Measurements from ENCODE around the gene SMURF1.

Gene SMURF1

DNA sequence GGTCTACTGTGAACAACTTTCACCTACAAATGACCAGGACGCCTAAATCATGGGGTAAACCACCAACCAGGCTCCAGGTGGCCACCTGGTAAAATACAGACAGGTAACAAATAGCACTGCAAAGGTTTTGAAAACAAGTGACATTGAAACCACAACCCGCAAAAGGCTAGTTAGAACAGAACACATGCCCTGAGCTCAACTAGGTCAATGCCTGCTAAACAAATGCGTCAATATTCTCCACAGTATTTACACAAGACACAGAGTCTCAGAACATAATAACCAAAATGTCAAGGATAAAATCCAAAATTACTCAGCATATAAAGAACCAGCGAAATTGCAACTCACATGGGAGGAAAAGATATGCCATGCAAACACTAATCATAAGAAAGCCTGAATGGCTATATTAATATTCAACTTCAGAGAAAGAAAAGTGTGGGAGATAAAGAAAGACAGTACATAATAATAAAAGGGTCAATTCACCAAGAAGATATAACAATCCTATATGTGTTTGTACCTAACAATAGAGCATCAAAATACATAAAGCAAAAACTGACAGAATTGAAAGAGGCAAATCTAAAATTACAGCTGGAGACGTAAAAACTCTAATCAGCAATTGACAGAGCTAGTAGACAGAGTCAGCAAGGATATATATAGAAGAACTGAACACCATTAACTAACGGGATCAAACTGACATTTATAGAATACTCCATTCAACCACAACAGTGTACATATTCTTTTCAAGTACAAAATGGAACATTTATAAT is 47.6 kb downstream of the SMURF1 start:
- Histone ChIP-seq H3K36me3 (ENCODE audit: insufficient read depth, low read length) (no peaks in the 10 kb centered on the region), H3K4me1 (ENCODE audit: insufficient read depth, low read length) (peaks cover 31% of the 10 kb centered on the region), H3K27ac (ENCODE audit: low read depth, low read length) (no peak overlapping the region), H3K27me3 (ENCODE audit: insufficient read depth, low read length) (no peaks in the 10 kb centered on the region), H3K4me3 (ENCODE audit: low read length) (no peak overlapping the region), H3K9ac (ENCODE audit: low read depth, low read length) (no peak overlapping the region), H3K9me3 (ENCODE audit: insufficient read depth, low read depth, low read length) (no peaks in the 10 kb centered on the region)
- WGBS = 89% methylated on average over 6 of the region's 6 CpGs

- no peaks in the 10 kb centered on the region for H3K27me3 ChIP-seq (ENCODE audit: insufficient read depth, low read length)
- H3K9me3 ChIP-seq (ENCODE audit: insufficient read depth, low read depth, low read length) = no peaks in the 10 kb centered on the region
- 64% methylated on average over 3 of the region's 3 CpGs for WGBS
- no peak overlapping the region for H3K4me3 ChIP-seq (ENCODE audit: low read length)
- H3K27ac ChIP-seq (ENCODE audit: low read depth, low read length) = no peak overlapping the region
- H3K36me3 ChIP-seq (ENCODE audit: insufficient read depth, low read length) = no peaks in the 10 kb centered on the region
- H3K4me1 ChIP-seq (ENCODE audit: insufficient read depth, low read length) = peaks cover 31% of the 10 kb centered on the region
- H3K9ac ChIP-seq (ENCODE audit: low read depth, low read length) = no peak overlapping the region
Observed at GRCh38 chr7:99095698-99096097, 48.2 kb downstream of the SMURF1 start.

DNA sequence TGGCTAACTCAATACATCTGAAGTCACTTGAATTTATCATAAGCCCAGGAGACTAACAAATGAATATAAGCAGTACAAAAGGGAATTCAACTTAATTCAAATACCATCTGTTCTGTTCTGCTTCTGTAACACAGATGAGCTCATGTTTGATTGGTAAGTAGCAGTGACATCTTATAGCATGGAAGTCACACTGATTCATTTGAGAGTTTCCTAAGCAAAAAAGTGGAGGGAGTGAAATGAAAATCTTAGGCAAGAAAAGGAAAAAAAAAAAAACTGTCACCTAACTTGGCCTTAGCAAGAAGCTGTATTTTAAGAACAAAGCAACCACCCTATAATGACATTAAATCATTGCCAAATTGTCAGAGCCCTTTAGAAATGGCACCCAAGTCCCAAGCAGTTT is 49.5 kb downstream of the SMURF1 start:
- peaks cover 26% of the 10 kb centered on the region for H3K4me1 ChIP-seq (ENCODE audit: insufficient read depth, low read length)
- no peaks in the 10 kb centered on the region for H3K36me3 ChIP-seq (ENCODE audit: insufficient read depth, low read length)
- H3K9me3 ChIP-seq (ENCODE audit: insufficient read depth, low read depth, low read length) = no peaks in the 10 kb centered on the region
- H3K4me3 ChIP-seq (ENCODE audit: low read length) = no peak overlapping the region
- no peak overlapping the region for H3K27ac ChIP-seq (ENCODE audit: low read depth, low read length)
- no peak overlapping the region for H3K9ac ChIP-seq (ENCODE audit: low read depth, low read length)
- H3K27me3 ChIP-seq (ENCODE audit: insufficient read depth, low read length) = no peaks in the 10 kb centered on the region

GRCh38 chr7:99092064-99092720 is 51.7 kb downstream of the SMURF1 start:
- Histone ChIP-seq H3K9me3 (ENCODE audit: insufficient read depth, low read depth, low read length) (no peaks in the 10 kb centered on the region), H3K4me3 (ENCODE audit: low read length) (no peak overlapping the region), H3K27ac (ENCODE audit: low read depth, low read length) (no peak overlapping the region), H3K27me3 (ENCODE audit: insufficient read depth, low read length) (no peaks in the 10 kb centered on the region), H3K9ac (ENCODE audit: low read depth, low read length) (no peak overlapping the region), H3K4me1 (ENCODE audit: insufficient read depth, low read length) (peaks cover 9% of the 10 kb centered on the region), H3K36me3 (ENCODE audit: insufficient read depth, low read length) (no peaks in the 10 kb centered on the region)
- WGBS = 94% methylated on average over 10 of the region's 11 CpGs

GRCh38 chr7:99090771-99091542 is 53.0 kb downstream of the SMURF1 start:
- 92% methylated on average over 6 of the region's 6 CpGs for WGBS
- peaks cover 5% of the 10 kb centered on the region; the same call in 1 of the 2 replicates for H3K4me1 ChIP-seq (ENCODE audit: insufficient read depth, low read length)

DNA sequence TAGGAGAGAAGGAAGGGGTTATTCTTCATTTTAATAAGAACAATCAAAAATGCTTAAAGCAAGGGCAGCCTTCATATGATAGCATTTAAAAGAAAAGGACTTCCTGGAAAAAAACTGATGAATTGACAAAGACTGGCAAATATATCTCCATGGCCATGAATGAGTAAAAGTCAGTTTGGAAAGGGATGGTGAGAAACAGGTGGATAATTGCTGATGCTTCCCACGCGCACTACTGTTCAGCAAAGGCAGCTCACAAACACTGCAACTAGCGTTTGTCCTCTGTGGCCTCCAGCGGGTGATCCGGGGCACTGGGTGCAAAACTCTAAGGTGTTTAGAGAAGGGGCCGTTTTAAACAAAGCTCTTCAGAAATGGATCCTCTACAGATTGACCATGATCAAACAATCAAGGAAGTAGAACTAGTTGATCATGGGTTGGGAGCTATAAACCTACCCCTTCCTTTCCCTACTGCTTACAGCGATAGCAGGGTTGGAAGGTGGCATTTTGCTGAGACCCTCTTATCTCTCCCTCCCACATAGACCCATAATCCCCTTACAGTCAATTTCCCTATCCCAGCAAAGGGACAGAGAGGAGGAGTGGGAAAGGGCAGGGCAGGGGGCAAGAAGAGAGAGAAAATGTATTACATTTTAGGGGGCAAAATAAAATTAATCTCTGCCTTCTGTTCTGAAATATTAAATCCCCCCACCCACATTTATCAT is 53.8 kb downstream of the SMURF1 start:
- 0 out of 2 replicates have a peak, but pooled peaks cover 3% of the 10 kb centered on the region for H3K4me1 ChIP-seq (ENCODE audit: insufficient read depth, low read length)
- no peak overlapping the region for H3K9ac ChIP-seq (ENCODE audit: low read depth, low read length)
- WGBS = 94% methylated on average over 6 of the region's 7 CpGs
- no peaks in the 10 kb centered on the region for H3K27me3 ChIP-seq (ENCODE audit: insufficient read depth, low read length)
- H3K36me3 ChIP-seq (ENCODE audit: insufficient read depth, low read length) = peaks cover 7% of the 10 kb centered on the region; the same call in 1 of the 2 replicates
- H3K27ac ChIP-seq (ENCODE audit: low read depth, low read length) = no peak overlapping the region
- H3K9me3 ChIP-seq (ENCODE audit: insufficient read depth, low read depth, low read length) = peaks cover 7% of the 10 kb centered on the region; the same call in 1 of the 2 replicates
- no peak overlapping the region for H3K4me3 ChIP-seq (ENCODE audit: low read length)

More at GRCh38 chr7:99090771-99091542, 53.0 kb downstream of the SMURF1 start:
- no peak overlapping the region for H3K9ac ChIP-seq (ENCODE audit: low read depth, low read length)
- peaks cover 7% of the 10 kb centered on the region; the same call in 1 of the 2 replicates for H3K9me3 ChIP-seq (ENCODE audit: insufficient read depth, low read depth, low read length)
- H3K27me3 ChIP-seq (ENCODE audit: insufficient read depth, low read length) = no peaks in the 10 kb centered on the region
- H3K36me3 ChIP-seq (ENCODE audit: insufficient read depth, low read length) = peaks cover 7% of the 10 kb centered on the region; the same call in 1 of the 2 replicates
- H3K27ac ChIP-seq (ENCODE audit: low read depth, low read length) = no peak overlapping the region
- H3K4me3 ChIP-seq (ENCODE audit: low read length) = no peak overlapping the region

- H3K27ac ChIP-seq (ENCODE audit: low read depth, low read length) = no peak overlapping the region
- no peaks in the 10 kb centered on the region for H3K4me1 ChIP-seq (ENCODE audit: insufficient read depth, low read length)
- 95% methylated on average over 2 of the region's 2 CpGs for WGBS
- H3K4me3 ChIP-seq (ENCODE audit: low read length) = no peak overlapping the region
- no peak overlapping the region for H3K9ac ChIP-seq (ENCODE audit: low read depth, low read length)
- peaks cover 7% of the 10 kb centered on the region; the same call in 1 of the 2 replicates for H3K36me3 ChIP-seq (ENCODE audit: insufficient read depth, low read length)
- no peaks in the 10 kb centered on the region for H3K27me3 ChIP-seq (ENCODE audit: insufficient read depth, low read length)
- H3K9me3 ChIP-seq (ENCODE audit: insufficient read depth, low read depth, low read length) = peaks cover 7% of the 10 kb centered on the region; the same call in 1 of the 2 replicates
Observed at GRCh38 chr7:99086944-99087343, 57.0 kb downstream of the SMURF1 start.

GRCh38 chr7:99086532-99086931 is 57.4 kb downstream of the SMURF1 start:
- Histone ChIP-seq H3K9me3 (ENCODE audit: insufficient read depth, low read depth, low read length) (peaks cover 7% of the 10 kb centered on the region; the same call in 1 of the 2 replicates), H3K4me3 (ENCODE audit: low read length) (no peak overlapping the region), H3K4me1 (ENCODE audit: insufficient read depth, low read length) (no peaks in the 10 kb centered on the region), H3K27ac (ENCODE audit: low read depth, low read length) (no peak overlapping the region), H3K27me3 (ENCODE audit: insufficient read depth, low read length) (no peaks in the 10 kb centered on the region), H3K36me3 (ENCODE audit: insufficient read depth, low read length) (peaks cover 7% of the 10 kb centered on the region; the same call in 1 of the 2 replicates), H3K9ac (ENCODE audit: low read depth, low read length) (no peak overlapping the region)
- WGBS = 94% methylated on average over 4 of the region's 5 CpGs

- 96% methylated on average over 3 of the region's 3 CpGs for WGBS
Observed at GRCh38 chr7:99083733-99084132, 60.2 kb downstream of the SMURF1 start.

GRCh38 chr7:99083068-99083651 is 60.7 kb downstream of the SMURF1 start:
- WGBS = no CpG with 5 or more reads among the region's 2 CpGs
- Histone ChIP-seq H3K27me3 (ENCODE audit: insufficient read depth, low read length) (no peaks in the 10 kb centered on the region), H3K27ac (ENCODE audit: low read depth, low read length) (no peak overlapping the region), H3K4me1 (ENCODE audit: insufficient read depth, low read length) (0 out of 2 replicates have a peak, but pooled peaks cover 7% of the 10 kb centered on the region), H3K36me3 (ENCODE audit: insufficient read depth, low read length) (peaks cover 7% of the 10 kb centered on the region; the same call in 1 of the 2 replicates), H3K4me3 (ENCODE audit: low read length) (no peak overlapping the region), H3K9ac (ENCODE audit: low read depth, low read length) (no peak overlapping the region), H3K9me3 (ENCODE audit: insufficient read depth, low read depth, low read length) (peaks cover 7% of the 10 kb centered on the region; the same call in 1 of the 2 replicates)

More at GRCh38 chr7:99083733-99084132, 60.2 kb downstream of the SMURF1 start:
- H3K36me3 ChIP-seq (ENCODE audit: insufficient read depth, low read length) = peaks cover 7% of the 10 kb centered on the region; the same call in 1 of the 2 replicates
- H3K9ac ChIP-seq (ENCODE audit: low read depth, low read length) = no peak overlapping the region
- H3K27me3 ChIP-seq (ENCODE audit: insufficient read depth, low read length) = no peaks in the 10 kb centered on the region
- 0 out of 2 replicates have a peak, but pooled peaks cover 7% of the 10 kb centered on the region for H3K4me1 ChIP-seq (ENCODE audit: insufficient read depth, low read length)
- no peak overlapping the region for H3K4me3 ChIP-seq (ENCODE audit: low read length)
- peaks cover 7% of the 10 kb centered on the region; the same call in 1 of the 2 replicates for H3K9me3 ChIP-seq (ENCODE audit: insufficient read depth, low read depth, low read length)
- no peak overlapping the region for H3K27ac ChIP-seq (ENCODE audit: low read depth, low read length)

Data from HUES64 (cell line).